ENCODE data around the gene DAB2IP. TPM values are rescaled to one million over a fixed set of nuclear protein-coding genes. Genes with fewer than 3 reads are reported as not detected.

Gene DAB2IP
- total RNA-seq, 6 experiments from 2014 or later: 23.0 to 28.2 (median 25.7) TPM

DNA sequence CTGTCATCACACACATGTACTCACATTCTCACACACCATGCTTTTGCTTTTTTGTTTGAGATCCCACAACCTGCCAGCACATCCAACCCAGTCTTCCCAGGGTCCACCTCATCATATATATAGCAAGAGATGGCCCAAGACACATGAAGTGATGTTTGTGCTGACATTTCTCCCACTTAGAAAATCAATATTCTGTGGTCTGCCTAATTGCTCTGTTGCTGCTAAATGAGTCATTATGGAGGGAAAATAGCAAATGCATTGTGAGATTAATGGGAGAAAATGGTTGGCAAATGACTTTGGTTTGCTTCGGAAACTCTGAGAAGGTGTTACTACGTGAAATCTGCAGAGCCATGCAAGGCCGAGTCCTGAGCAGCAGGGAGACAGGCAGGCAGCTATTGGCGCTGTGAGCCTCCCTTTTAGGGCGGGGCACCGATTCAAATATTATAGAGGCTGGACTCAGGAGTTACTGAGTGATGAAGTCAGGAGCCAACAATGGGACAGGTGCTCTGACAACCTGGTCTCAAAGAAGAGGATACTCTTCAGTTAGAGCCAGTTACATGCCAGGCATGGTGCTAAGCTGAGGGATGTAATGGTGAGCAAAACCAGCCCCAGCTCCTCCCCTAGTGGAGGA, 62.8 kb downstream of the DAB2IP start:
- H3K9me3 Mint-ChIP-seq: no peaks in the 10 kb centered on the region
- no peaks in the 10 kb centered on the region; the same call in 1 of the 2 replicates for H3K27me3 Mint-ChIP-seq (ENCODE audit: insufficient read depth)
- H3K36me3 Mint-ChIP-seq (ENCODE audit: low read depth): no peaks in the 10 kb centered on the region
- TF ChIP-seq, protein P1, sequence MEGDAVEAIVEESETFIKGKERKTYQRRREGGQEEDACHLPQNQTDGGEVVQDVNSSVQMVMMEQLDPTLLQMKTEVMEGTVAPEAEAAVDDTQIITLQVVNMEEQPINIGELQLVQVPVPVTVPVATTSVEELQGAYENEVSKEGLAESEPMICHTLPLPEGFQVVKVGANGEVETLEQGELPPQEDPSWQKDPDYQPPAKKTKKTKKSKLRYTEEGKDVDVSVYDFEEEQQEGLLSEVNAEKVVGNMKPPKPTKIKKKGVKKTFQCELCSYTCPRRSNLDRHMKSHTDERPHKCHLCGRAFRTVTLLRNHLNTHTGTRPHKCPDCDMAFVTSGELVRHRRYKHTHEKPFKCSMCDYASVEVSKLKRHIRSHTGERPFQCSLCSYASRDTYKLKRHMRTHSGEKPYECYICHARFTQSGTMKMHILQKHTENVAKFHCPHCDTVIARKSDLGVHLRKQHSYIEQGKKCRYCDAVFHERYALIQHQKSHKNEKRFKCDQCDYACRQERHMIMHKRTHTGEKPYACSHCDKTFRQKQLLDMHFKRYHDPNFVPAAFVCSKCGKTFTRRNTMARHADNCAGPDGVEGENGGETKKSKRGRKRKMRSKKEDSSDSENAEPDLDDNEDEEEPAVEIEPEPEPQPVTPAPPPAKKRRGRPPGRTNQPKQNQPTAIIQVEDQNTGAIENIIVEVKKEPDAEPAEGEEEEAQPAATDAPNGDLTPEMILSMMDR (IDR thresholded peaks at IDR 0.05): no peak
- H3K27ac Mint-ChIP-seq: no peak overlapping the region
- no peak for DNase-seq
- no peak overlapping the region for H3K4me3 Mint-ChIP-seq
- peaks cover 25% of the 10 kb centered on the region for H3K4me1 Mint-ChIP-seq (ENCODE audit: low read depth)

DNA sequence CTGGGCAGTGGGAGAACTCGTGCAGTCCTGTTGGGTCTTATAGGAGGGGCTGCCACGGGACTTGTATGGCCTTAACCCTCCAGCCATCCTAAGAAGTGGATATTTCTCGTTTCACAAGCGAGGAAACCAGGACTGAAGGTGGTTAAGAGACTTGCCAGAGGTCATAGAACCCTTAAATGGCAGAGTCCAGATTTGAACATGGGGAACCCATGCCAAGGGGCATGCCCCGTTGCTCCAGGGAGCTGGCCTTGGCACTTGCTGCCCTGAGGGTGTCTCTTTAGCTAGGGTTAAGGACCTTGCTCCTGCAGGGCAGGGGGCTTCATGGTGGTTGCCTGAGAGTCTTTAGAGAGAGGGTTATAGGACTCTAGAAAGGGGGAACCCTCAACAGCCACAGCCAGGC, 63.4 kb downstream of the DAB2IP start:
- Mint-ChIP-seq H3K36me3 (ENCODE audit: low read depth) (no peaks in the 10 kb centered on the region), H3K4me1 (ENCODE audit: low read depth) (peaks cover 25% of the 10 kb centered on the region), H3K27me3 (ENCODE audit: insufficient read depth) (no peaks in the 10 kb centered on the region; the same call in 1 of the 2 replicates), H3K4me3 (no peak overlapping the region), H3K27ac (no peak overlapping the region), H3K9me3 (no peaks in the 10 kb centered on the region)
- DNase-seq: no peak
- TF ChIP-seq, protein P1 (IDR thresholded peaks at IDR 0.05): no peak

DNA sequence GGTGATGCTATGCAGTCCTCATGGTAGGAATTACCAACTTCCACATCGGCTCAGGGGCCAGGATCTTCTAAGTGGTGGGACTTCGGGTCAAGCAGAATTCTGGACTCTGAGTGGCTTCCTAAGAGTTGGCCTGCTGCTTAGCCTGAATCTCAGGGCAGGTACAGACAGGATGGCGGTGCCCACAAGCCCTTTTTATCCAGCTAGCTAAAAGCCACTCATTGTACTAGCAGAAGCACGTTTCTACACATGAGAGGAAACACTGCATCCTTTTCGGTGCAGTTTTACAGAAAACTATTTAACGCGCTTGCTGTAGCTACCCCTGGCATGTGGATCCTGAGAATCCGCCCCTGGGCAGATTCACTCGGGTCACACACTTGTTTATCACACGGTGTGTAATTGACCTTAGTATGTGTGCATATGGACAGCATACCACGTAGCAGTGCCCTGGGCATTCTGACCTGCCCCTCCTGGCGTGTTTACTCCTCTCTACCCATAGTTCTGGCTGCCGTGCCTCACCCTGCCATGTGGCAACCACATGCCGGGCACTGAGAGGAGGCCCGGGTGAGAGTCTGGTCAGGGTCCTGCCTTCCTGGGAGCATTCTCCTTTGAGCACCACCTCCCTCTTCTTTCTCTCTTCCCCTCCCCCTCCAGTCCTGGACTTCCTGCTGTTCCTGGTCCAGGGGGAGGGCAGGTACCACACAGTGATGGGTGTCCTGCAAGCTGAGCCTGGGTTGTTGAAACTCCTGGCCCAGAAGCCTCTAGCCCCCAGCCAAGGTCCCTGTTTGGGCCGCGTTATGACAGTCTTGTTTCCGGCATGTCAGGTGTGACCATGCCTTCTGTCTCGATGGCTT, 65.9 kb downstream of the DAB2IP start:
- no peaks in the 10 kb centered on the region for H3K36me3 Mint-ChIP-seq (ENCODE audit: low read depth)
- peak overlapping the region; percentile 44; the same call in 1 of the 2 replicates for H3K27ac Mint-ChIP-seq
- H3K27me3 Mint-ChIP-seq (ENCODE audit: insufficient read depth): no peaks in the 10 kb centered on the region; the same call in 1 of the 2 replicates
- TF ChIP-seq, protein P1 (IDR thresholded peaks at IDR 0.05): no peak
- H3K9me3 Mint-ChIP-seq: no peaks in the 10 kb centered on the region
- peak overlapping the region; percentile 38; the same call in 1 of the 2 replicates for H3K4me3 Mint-ChIP-seq
- H3K4me1 Mint-ChIP-seq (ENCODE audit: low read depth): peaks cover 49% of the 10 kb centered on the region
- no peak for DNase-seq

DNA sequence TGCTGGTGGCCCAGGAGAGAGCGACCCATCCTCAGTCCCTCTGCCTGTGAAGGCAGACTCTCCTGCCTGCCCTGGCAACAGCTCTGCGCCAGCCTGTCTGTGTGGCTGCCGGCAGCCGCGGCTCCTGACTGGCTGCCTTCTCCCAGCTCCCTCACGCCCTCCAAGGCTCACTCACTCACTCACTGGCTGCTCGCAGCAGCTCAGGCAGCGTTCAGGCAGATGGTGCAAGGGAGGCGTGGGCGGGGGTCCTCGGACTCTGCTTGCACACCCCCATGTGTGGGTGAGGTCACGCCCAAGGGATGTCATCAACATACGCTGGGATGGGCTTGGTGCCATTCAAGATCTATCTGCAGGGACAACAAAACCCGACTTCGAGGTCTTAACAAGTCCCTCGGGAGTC, 66.7 kb downstream of the DAB2IP start:
- peak; percentile 54 for DNase-seq
- H3K36me3 Mint-ChIP-seq (ENCODE audit: low read depth): no peaks in the 10 kb centered on the region
- no peaks in the 10 kb centered on the region; the same call in 1 of the 2 replicates for H3K27me3 Mint-ChIP-seq (ENCODE audit: insufficient read depth)
- H3K4me3 Mint-ChIP-seq: peak overlapping the region; percentile 38; the same call in 1 of the 2 replicates
- TF ChIP-seq, protein P1 (IDR thresholded peaks at IDR 0.05): no peak
- H3K27ac Mint-ChIP-seq: peak overlapping the region; percentile 44; the same call in 1 of the 2 replicates
- no peaks in the 10 kb centered on the region for H3K9me3 Mint-ChIP-seq
- H3K4me1 Mint-ChIP-seq (ENCODE audit: low read depth): peaks cover 51% of the 10 kb centered on the region

DNA sequence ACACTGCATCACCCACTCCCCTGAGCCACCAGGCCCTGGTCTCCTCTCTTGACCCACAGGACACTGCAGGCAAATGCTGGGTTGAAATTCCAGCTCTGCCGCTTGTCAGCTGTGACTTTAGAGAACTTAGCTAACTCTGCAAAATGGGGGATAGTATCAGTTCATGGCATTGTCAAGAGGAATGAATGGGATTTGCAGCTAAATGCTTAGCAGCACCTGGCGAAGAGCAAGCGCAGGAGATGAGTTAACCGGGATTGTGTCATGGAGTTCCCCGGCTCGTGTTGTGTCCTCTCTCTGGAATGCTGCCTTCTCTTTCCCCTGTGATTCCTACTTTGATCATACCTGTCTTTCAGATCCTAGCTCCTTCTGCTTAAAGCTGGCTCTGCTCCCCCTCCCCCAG, 67.1 kb downstream of the DAB2IP start:
- Mint-ChIP-seq H3K9me3 (no peaks in the 10 kb centered on the region), H3K27me3 (ENCODE audit: insufficient read depth) (no peaks in the 10 kb centered on the region; the same call in 1 of the 2 replicates), H3K36me3 (ENCODE audit: low read depth) (no peaks in the 10 kb centered on the region), H3K4me3 (no peak overlapping the region), H3K27ac (no peak overlapping the region), H3K4me1 (ENCODE audit: low read depth) (peaks cover 51% of the 10 kb centered on the region)
- DNase-seq: no peak
- TF ChIP-seq, protein P1 (IDR thresholded peaks at IDR 0.05): no peak
